Measurements from ENCODE around the gene R3HDM2. TPM values are rescaled to one million over a fixed set of nuclear protein-coding genes. Genes with fewer than 3 reads are reported as not detected.

The R3HDM2 gene
- total RNA-seq, 1 experiment from 2014 or later: 34.7 TPM

DNA sequence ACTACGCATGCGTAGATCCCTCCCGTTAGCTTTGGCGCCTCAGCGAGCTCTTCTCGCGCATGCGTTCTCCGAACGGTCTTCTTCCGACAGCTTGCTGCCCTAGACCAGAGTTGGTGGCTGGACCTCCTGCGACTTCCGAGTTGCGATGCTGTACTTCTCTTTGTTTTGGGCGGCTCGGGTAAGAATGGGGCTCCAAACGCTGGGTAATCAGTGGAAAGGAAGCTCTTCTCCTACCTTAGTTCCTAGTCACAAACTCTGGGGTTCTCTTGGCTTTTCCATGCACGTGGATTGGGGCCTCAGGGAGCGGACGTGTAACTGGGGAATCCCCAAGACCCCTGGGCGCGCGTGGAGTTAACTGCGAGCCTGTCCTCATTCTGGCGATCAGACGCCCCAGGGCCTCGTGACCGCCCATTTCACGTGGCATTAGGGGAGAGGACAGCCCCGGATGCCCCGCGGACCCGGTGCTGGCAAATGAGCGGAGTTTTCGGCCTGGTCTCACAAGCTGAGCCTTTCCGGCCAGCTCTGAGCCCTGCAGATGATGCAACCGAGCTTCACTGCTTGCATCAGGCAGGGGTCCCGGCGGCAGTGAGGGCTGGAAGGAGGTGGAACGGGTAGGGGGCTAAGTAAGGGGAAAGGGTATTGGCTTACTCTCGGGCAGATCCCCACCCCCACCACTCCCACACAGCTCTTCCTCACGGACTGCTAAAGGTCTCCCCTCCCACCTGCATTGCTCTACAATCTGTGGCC, 201.0 kb downstream of the R3HDM2 start, which contains the start of gene SHMT2 (continued):
- peak; percentile 22; the same call in 1 of the 2 replicates for TF ChIP-seq NFYB (CRISPR knock-in tag; conservative IDR thresholded peaks at IDR 0.05; ENCODE audit: low read depth)
- no peak for TF ChIP-seq ELF4 (CRISPR knock-in tag; IDR thresholded peaks at IDR 0.05; ENCODE audit: low read depth)
- TF ChIP-seq CBFB (CRISPR knock-in tag; IDR thresholded peaks at IDR 0.05; ENCODE audit: low read depth): no peak
- no peak for TF ChIP-seq PRRX2 (CRISPR knock-in tag; IDR thresholded peaks at IDR 0.05)
- no peak; the same call in 1 of the 2 replicates for TF ChIP-seq NFE2L1 (CRISPR knock-in tag; IDR thresholded peaks at IDR 0.05)
- TF ChIP-seq, protein P1, sequence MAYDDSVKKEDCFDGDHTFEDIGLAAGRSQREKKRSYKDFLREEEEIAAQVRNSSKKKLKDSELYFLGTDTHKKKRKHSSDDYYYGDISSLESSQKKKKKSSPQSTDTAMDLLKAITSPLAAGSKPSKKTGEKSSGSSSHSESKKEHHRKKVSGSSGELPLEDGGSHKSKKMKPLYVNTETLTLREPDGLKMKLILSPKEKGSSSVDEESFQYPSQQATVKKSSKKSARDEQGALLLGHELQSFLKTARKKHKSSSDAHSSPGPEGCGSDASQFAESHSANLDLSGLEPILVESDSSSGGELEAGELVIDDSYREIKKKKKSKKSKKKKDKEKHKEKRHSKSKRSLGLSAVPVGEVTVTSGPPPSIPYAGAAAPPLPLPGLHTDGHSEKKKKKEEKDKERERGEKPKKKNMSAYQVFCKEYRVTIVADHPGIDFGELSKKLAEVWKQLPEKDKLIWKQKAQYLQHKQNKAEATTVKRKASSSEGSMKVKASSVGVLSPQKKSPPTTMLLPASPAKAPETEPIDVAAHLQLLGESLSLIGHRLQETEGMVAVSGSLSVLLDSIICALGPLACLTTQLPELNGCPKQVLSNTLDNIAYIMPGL (CRISPR knock-in tag; IDR thresholded peaks at IDR 0.05): peak; percentile 84
- TF ChIP-seq ZNF317 (CRISPR knock-in tag; IDR thresholded peaks at IDR 0.05; ENCODE audit: borderline replicate concordance, low read depth): no peak
- TF ChIP-seq FOXP1 (CRISPR knock-in tag; IDR thresholded peaks at IDR 0.05; ENCODE audit: borderline replicate concordance): peak; percentile 48; the same call in 1 of the 2 replicates
- no peak for TF ChIP-seq ZBTB21 (CRISPR knock-in tag; IDR thresholded peaks at IDR 0.05; ENCODE audit: borderline replicate concordance)
- TF ChIP-seq, protein P2, sequence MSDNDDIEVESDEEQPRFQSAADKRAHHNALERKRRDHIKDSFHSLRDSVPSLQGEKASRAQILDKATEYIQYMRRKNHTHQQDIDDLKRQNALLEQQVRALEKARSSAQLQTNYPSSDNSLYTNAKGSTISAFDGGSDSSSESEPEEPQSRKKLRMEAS (CRISPR knock-in tag; IDR thresholded peaks at IDR 0.05): peak; percentile 93
- TF ChIP-seq TEAD1 (CRISPR knock-in tag; IDR thresholded peaks at IDR 0.05): peak; percentile 78; the same call in 1 of the 2 replicates
- no peak for TF ChIP-seq ZNF138 (CRISPR knock-in tag; conservative IDR thresholded peaks at IDR 0.05)
- no peak for TF ChIP-seq RORB (CRISPR knock-in tag; IDR thresholded peaks at IDR 0.05)
- no peak for TF ChIP-seq NFATC4 (CRISPR knock-in tag; IDR thresholded peaks at IDR 0.05)
- TF ChIP-seq, protein P3, sequence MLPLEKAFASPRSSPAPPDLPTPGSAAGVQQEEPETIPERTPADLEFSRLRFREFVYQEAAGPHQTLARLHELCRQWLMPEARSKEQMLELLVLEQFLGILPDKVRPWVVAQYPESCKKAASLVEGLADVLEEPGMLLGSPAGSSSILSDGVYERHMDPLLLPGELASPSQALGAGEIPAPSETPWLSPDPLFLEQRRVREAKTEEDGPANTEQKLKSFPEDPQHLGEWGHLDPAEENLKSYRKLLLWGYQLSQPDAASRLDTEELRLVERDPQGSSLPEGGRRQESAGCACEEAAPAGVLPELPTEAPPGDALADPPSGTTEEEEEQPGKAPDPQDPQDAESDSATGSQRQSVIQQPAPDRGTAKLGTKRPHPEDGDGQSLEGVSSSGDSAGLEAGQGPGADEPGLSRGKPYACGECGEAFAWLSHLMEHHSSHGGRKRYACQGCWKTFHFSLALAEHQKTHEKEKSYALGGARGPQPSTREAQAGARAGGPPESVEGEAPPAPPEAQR (CRISPR knock-in tag; IDR thresholded peaks at IDR 0.05): no peak
- TF ChIP-seq, protein P4, sequence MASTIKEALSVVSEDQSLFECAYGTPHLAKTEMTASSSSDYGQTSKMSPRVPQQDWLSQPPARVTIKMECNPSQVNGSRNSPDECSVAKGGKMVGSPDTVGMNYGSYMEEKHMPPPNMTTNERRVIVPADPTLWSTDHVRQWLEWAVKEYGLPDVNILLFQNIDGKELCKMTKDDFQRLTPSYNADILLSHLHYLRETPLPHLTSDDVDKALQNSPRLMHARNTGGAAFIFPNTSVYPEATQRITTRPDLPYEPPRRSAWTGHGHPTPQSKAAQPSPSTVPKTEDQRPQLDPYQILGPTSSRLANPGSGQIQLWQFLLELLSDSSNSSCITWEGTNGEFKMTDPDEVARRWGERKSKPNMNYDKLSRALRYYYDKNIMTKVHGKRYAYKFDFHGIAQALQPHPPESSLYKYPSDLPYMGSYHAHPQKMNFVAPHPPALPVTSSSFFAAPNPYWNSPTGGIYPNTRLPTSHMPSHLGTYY (CRISPR knock-in tag; IDR thresholded peaks at IDR 0.05): 0 out of 2 replicates have a peak, but pooled peaks have one; percentile 36
- TF ChIP-seq, protein P5, sequence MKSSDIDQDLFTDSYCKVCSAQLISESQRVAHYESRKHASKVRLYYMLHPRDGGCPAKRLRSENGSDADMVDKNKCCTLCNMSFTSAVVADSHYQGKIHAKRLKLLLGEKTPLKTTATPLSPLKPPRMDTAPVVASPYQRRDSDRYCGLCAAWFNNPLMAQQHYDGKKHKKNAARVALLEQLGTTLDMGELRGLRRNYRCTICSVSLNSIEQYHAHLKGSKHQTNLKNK (CRISPR knock-in tag; IDR thresholded peaks at IDR 0.05): no peak
- TF ChIP-seq, protein P6, sequence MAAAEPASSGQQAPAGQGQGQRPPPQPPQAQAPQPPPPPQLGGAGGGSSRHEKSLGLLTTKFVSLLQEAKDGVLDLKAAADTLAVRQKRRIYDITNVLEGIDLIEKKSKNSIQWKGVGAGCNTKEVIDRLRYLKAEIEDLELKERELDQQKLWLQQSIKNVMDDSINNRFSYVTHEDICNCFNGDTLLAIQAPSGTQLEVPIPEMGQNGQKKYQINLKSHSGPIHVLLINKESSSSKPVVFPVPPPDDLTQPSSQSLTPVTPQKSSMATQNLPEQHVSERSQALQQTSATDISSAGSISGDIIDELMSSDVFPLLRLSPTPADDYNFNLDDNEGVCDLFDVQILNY (CRISPR knock-in tag; IDR thresholded peaks at IDR 0.05): no peak; the same call in 1 of the 2 replicates
- TF ChIP-seq, protein P7, sequence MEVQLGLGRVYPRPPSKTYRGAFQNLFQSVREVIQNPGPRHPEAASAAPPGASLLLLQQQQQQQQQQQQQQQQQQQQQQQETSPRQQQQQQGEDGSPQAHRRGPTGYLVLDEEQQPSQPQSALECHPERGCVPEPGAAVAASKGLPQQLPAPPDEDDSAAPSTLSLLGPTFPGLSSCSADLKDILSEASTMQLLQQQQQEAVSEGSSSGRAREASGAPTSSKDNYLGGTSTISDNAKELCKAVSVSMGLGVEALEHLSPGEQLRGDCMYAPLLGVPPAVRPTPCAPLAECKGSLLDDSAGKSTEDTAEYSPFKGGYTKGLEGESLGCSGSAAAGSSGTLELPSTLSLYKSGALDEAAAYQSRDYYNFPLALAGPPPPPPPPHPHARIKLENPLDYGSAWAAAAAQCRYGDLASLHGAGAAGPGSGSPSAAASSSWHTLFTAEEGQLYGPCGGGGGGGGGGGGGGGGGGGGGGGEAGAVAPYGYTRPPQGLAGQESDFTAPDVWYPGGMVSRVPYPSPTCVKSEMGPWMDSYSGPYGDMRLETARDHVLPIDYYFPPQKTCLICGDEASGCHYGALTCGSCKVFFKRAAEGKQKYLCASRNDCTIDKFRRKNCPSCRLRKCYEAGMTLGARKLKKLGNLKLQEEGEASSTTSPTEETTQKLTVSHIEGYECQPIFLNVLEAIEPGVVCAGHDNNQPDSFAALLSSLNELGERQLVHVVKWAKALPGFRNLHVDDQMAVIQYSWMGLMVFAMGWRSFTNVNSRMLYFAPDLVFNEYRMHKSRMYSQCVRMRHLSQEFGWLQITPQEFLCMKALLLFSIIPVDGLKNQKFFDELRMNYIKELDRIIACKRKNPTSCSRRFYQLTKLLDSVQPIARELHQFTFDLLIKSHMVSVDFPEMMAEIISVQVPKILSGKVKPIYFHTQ (CRISPR knock-in tag; IDR thresholded peaks at IDR 0.05): 0 out of 2 replicates have a peak, but pooled peaks have one; percentile 29
- TF ChIP-seq, protein P8, sequence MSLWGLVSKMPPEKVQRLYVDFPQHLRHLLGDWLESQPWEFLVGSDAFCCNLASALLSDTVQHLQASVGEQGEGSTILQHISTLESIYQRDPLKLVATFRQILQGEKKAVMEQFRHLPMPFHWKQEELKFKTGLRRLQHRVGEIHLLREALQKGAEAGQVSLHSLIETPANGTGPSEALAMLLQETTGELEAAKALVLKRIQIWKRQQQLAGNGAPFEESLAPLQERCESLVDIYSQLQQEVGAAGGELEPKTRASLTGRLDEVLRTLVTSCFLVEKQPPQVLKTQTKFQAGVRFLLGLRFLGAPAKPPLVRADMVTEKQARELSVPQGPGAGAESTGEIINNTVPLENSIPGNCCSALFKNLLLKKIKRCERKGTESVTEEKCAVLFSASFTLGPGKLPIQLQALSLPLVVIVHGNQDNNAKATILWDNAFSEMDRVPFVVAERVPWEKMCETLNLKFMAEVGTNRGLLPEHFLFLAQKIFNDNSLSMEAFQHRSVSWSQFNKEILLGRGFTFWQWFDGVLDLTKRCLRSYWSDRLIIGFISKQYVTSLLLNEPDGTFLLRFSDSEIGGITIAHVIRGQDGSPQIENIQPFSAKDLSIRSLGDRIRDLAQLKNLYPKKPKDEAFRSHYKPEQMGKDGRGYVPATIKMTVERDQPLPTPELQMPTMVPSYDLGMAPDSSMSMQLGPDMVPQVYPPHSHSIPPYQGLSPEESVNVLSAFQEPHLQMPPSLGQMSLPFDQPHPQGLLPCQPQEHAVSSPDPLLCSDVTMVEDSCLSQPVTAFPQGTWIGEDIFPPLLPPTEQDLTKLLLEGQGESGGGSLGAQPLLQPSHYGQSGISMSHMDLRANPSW (CRISPR knock-in tag; conservative IDR thresholded peaks at IDR 0.05; ENCODE audit: low read depth): no peak
- TF ChIP-seq, protein P9, sequence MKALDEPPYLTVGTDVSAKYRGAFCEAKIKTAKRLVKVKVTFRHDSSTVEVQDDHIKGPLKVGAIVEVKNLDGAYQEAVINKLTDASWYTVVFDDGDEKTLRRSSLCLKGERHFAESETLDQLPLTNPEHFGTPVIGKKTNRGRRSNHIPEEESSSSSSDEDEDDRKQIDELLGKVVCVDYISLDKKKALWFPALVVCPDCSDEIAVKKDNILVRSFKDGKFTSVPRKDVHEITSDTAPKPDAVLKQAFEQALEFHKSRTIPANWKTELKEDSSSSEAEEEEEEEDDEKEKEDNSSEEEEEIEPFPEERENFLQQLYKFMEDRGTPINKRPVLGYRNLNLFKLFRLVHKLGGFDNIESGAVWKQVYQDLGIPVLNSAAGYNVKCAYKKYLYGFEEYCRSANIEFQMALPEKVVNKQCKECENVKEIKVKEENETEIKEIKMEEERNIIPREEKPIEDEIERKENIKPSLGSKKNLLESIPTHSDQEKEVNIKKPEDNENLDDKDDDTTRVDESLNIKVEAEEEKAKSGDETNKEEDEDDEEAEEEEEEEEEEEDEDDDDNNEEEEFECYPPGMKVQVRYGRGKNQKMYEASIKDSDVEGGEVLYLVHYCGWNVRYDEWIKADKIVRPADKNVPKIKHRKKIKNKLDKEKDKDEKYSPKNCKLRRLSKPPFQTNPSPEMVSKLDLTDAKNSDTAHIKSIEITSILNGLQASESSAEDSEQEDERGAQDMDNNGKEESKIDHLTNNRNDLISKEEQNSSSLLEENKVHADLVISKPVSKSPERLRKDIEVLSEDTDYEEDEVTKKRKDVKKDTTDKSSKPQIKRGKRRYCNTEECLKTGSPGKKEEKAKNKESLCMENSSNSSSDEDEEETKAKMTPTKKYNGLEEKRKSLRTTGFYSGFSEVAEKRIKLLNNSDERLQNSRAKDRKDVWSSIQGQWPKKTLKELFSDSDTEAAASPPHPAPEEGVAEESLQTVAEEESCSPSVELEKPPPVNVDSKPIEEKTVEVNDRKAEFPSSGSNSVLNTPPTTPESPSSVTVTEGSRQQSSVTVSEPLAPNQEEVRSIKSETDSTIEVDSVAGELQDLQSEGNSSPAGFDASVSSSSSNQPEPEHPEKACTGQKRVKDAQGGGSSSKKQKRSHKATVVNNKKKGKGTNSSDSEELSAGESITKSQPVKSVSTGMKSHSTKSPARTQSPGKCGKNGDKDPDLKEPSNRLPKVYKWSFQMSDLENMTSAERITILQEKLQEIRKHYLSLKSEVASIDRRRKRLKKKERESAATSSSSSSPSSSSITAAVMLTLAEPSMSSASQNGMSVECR (CRISPR knock-in tag; IDR thresholded peaks at IDR 0.05; ENCODE audit: borderline replicate concordance): peak; percentile 67

Measured in WTC11 (cell line).